DND-41 (cell line): ENCODE measurements around the gene ZNF30.

Experiments used
- CTCF ChIP-seq: IDR thresholded peaks from 2 replicates; pipeline ENCODE4 v1.5.1; 2012; ENCODE audit warnings: borderline replicate concordance, low read length, moderate library complexity, mild to moderate bottlenecking; ENCODE audit not compliant: poor library complexity, severe bottlenecking; ENCODE audit errors: extremely low read depth
- EZH2 ChIP-seq: IDR thresholded peaks from 3 replicates; pipeline ENCODE4 v1.6.1; 2012; ENCODE audit warnings: borderline replicate concordance, low read depth, mild to moderate bottlenecking, moderate library complexity, low read length, inconsistent platforms; ENCODE audit not compliant: severe bottlenecking

- TF ChIP-seq CTCF (no peak), EZH2 (no peak)
Observed at GRCh38 chr19:34918190-34918589, 8.5 kb upstream of the ZNF30 start.
